BE2C (cell line): ENCODE data around the gene BRIP1.
"Not testable (repeated sequence)": the region's sequence is repeated elsewhere in the genome, so short reads cannot be mapped to it uniquely, and the experiment has no call there.

Experiments used
- DNase-seq: peaks from one replicate; pipeline ENCODE4 v3.0.0-alpha.2; 2020
- H3K27me3 ChIP-seq: fragments of 250-450 bp; sonication (Bioruptor Pico); 2 replicates; pipeline ENCODE4 v1.5.1; 2020; ENCODE audit warnings: mild to moderate bottlenecking
- H3K36me3 ChIP-seq: fragments of 250-450 bp; sonication (Bioruptor Pico); 2 replicates; pipeline ENCODE4 v1.5.1; 2020; ENCODE audit warnings: mild to moderate bottlenecking
- H3K4me1 ChIP-seq: fragments of 250-450 bp; sonication (Bioruptor Pico); 2 replicates; pipeline ENCODE4 v1.5.1; 2020
- H3K4me3 ChIP-seq: 2 replicates; pipeline ENCODE4 v1.5.1; 2011; ENCODE audit warnings: low read depth, low read length
- H3K9me3 ChIP-seq: fragments of 250-450 bp; sonication (Bioruptor Pico); 2 replicates; pipeline ENCODE4 v1.5.1; 2020
- CTCF ChIP-seq: IDR thresholded peaks from 2 replicates; pipeline ENCODE4 v1.5.1; 2012; ENCODE audit warnings: mild to moderate bottlenecking, low read depth, low read length

Gene BRIP1

GRCh38 chr17:61872099-61872498 is 8.8 kb upstream of the BRIP1 start:
- no peak for TF ChIP-seq CTCF
- Histone ChIP-seq H3K9me3 (no peaks in the 10 kb centered on the region), H3K27me3 (no peaks in the 10 kb centered on the region), H3K4me3 (no peak overlapping the region), H3K36me3 (peaks cover 24% of the 10 kb centered on the region), H3K4me1 (no peaks in the 10 kb centered on the region)
- no peak for DNase-seq

GRCh38 chr17:61869138-61869537 is 5.8 kb upstream of the BRIP1 start:
- peaks cover 17% of the 10 kb centered on the region for H3K36me3 ChIP-seq

DNA sequence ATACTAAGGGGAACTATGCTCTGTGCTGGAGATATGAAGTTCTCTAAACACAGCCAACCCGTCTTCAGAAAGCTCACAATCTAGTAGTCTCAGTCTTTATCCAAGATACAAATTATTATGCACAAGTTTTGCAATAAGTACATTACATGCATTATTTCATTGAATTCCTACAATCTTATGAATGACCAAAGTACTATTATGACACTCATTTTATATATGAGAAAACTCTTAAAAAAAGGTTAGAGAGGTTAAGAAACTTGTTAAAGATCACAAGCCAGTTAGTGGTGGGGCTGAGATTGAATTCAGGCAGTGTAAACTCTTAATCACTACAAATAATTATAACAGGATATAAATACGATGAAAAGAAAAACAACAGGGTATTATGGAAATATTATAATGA is 4.7 kb upstream of the BRIP1 start:
- DNase-seq = no peak
- H3K4me1 ChIP-seq = no peaks in the 10 kb centered on the region
- TF ChIP-seq CTCF = no peak
- no peaks in the 10 kb centered on the region for H3K27me3 ChIP-seq
- H3K9me3 ChIP-seq = no peaks in the 10 kb centered on the region
- no peak overlapping the region for H3K4me3 ChIP-seq
- H3K36me3 ChIP-seq = peaks cover 19% of the 10 kb centered on the region

More at GRCh38 chr17:61869138-61869537, 5.8 kb upstream of the BRIP1 start:
- no peaks in the 10 kb centered on the region for H3K4me1 ChIP-seq
- no peak for DNase-seq
- H3K27me3 ChIP-seq = no peaks in the 10 kb centered on the region
- H3K9me3 ChIP-seq = no peaks in the 10 kb centered on the region
- TF ChIP-seq CTCF = no peak
- H3K4me3 ChIP-seq = no peak overlapping the region

DNA sequence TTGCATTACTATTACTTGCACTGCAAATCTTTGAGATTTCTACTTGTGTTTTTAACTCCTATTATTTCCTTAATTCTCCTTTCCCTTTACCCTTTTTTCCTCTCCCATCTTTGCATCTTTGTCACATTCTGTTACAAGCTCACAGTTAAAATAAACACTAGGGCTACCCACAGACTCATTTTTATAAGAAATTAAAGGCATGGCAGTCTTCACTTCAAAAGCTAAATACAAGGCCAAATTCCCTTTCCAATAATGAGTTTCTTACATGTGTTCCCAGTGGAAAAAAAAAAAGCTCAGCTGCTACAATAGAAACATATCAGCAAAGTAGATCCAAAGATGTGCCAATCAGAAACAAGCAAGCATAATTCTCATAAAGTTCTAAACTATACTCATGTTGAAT is 3.7 kb upstream of the BRIP1 start:
- peaks cover 18% of the 10 kb centered on the region for H3K36me3 ChIP-seq

DNA sequence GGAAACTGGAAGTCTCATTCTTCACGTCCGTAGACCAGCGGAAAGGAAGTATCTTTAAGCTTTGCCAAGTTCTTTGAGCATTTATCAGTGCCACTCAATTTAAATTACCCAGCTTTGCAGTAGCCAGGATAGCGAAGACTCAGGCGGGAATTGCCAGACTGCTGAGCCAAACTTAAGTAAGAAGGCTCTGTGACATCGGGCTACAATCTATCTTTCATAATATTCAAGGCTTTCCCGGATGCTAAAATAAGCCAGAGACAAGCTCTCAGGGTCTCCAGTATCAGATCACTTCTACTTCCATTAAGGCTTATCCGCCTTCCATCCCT is 436 bp upstream of the BRIP1 start:
- H3K27me3 ChIP-seq = no peaks in the 10 kb centered on the region
- peak overlapping the region; percentile 85 for H3K4me3 ChIP-seq
- H3K4me1 ChIP-seq = peaks cover 6% of the 10 kb centered on the region; the same call in 1 of the 2 replicates
- peaks cover 5% of the 10 kb centered on the region for H3K36me3 ChIP-seq
- no peak for DNase-seq
- TF ChIP-seq CTCF = no peak
- no peaks in the 10 kb centered on the region for H3K9me3 ChIP-seq

More for the DNA sequence above, 3.7 kb upstream of the BRIP1 start:
- TF ChIP-seq CTCF = no peak
- Histone ChIP-seq H3K4me1 (peaks cover 2% of the 10 kb centered on the region; the same call in 1 of the 2 replicates), H3K27me3 (no peaks in the 10 kb centered on the region), H3K9me3 (no peaks in the 10 kb centered on the region), H3K4me3 (no peak overlapping the region)
- no peak for DNase-seq

GRCh38 chr17:61862105-61862574 is 1.2 kb downstream of the BRIP1 start:
- peak overlapping the region; percentile 85 for H3K4me3 ChIP-seq
- no peak for DNase-seq
- no peaks in the 10 kb centered on the region for H3K27me3 ChIP-seq
- peaks cover 6% of the 10 kb centered on the region for H3K36me3 ChIP-seq
- peaks cover 6% of the 10 kb centered on the region; the same call in 1 of the 2 replicates for H3K4me1 ChIP-seq
- no peaks in the 10 kb centered on the region for H3K9me3 ChIP-seq
- TF ChIP-seq CTCF = no peak

GRCh38 chr17:61860397-61860796 is 2.9 kb downstream of the BRIP1 start:
- not testable (repeated sequence) for H3K9me3 ChIP-seq, H3K4me3 ChIP-seq, DNase-seq, H3K4me1 ChIP-seq, H3K27me3 ChIP-seq
- peaks cover 20% of the 10 kb centered on the region for H3K36me3 ChIP-seq
